ENCODE results near the gene PRR5.
"Not testable (repeated sequence)": the region's sequence is repeated elsewhere in the genome, so short reads cannot be mapped to it uniquely, and the experiment has no call there.

Gene PRR5

DNA sequence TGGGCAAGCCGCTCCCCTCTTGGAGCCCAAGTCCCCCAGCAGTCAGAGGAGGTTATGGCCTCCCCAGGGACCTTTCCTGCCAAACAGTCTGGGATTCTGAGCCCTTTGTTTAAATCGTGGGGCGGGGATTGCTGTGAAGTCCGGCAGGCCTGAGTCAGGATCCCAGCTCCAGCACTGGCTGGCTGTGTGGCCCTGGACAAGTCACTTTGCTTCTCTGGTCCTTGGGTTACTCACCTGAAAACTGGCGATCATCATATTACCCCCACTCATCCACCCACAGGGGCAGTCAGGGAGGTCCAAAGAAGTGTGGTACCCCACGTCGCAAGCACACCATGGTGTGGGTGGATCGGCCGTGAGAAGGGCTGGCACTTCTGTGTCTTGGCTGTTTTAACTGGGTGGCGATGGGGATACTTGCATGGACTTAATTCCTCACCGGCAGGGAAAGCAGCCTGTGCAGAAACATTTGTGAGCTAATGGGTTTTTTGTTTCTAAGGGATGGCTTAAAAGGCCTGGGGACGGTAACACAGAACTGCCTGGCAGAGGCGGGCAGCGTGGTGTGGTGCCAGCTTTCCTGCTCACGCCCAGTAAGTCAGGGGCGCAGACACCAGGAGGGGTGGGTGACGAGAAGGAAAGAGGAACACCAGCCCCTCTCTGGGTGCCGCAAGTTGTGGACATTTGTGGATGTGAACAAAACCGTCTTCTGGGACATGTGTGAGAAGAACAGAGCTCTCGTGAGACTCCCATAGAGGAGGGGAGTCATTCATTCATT is 31.6 kb upstream of the PRR5 start:
- H3K4me3 ChIP-seq (ENCODE audit: low read depth, low read length), result no peak overlapping the region
- no peak for DNase-seq (ENCODE audit: low read depth)

DNA sequence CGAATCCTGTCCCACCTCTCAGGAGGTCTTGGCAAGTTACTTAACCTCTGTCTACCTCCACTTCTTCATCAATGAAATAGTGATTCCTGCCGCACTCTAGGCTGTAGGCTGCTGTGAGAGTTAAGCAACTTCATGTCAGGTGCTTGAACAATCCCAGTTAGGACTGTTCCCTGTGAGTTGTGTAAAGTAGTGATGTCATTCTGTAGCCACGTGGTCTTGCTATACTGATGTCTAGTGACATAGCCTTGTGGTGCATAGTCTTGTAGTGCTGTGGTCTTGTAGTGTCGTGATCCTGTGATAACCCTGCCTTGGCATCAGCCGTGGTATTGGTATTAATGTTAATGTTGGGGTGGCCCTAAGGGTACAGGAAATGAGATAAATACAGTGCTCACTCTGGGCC is 30.3 kb upstream of the PRR5 start:
- no peak for DNase-seq (ENCODE audit: low read depth)
- H3K4me3 ChIP-seq (ENCODE audit: low read depth, low read length), result no peak overlapping the region

DNA sequence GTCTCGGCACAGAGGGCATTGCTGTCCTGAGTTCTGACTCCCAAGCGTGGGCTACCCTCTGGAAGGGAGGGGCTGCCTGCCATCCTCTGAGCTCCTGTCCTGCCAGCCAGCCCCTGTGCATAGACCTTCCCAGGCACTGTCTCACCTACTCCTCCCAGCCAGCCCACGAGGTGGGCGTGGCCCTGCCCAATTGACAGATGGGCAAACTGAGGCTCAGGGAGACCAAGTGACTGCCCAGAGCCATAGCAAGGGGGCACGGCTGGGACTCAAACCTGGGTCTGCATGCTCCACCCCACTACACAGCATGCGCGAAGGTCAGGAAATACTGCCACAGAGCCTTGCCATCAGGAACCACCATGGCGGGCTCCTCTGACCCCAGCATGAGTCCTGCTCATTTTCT is 29.4 kb upstream of the PRR5 start:
- DNase-seq (ENCODE audit: low read depth), result no peak
- H3K4me3 ChIP-seq (ENCODE audit: low read depth, low read length), result no peak overlapping the region

- no peak for DNase-seq (ENCODE audit: low read depth)
- no peak overlapping the region for H3K4me3 ChIP-seq (ENCODE audit: low read depth, low read length)
These were observed 28.6 kb upstream of the PRR5 start for GRCh38 chr22:44673406-44673805.

DNA sequence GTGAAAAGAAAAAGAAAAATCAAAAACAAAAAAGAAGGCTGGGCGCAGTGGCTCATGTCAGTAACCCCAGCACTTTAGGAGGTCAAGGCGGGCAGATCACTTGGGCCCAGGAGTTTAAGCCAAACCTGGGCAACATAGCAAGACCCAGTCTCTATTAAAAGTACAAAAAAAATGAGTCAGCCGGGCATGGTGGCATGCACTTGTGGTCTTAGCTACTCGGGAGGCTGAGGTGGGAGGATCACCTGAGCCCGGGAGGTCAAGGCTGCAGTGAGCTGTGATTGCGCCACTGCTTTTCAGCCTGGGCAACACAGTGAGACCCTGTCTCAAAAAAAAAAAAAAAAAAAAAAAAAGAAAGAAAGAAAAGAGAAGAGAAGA is 26.0 kb upstream of the PRR5 start:
- not testable (repeated sequence) for H3K4me3 ChIP-seq (ENCODE audit: low read depth, low read length); DNase-seq (ENCODE audit: low read depth)

GRCh38 chr22:44676441-44677352 is 25.3 kb upstream of the PRR5 start:
- DNase-seq (ENCODE audit: low read depth), result no peak
- H3K4me3 ChIP-seq (ENCODE audit: low read depth, low read length), result no peak overlapping the region

DNA sequence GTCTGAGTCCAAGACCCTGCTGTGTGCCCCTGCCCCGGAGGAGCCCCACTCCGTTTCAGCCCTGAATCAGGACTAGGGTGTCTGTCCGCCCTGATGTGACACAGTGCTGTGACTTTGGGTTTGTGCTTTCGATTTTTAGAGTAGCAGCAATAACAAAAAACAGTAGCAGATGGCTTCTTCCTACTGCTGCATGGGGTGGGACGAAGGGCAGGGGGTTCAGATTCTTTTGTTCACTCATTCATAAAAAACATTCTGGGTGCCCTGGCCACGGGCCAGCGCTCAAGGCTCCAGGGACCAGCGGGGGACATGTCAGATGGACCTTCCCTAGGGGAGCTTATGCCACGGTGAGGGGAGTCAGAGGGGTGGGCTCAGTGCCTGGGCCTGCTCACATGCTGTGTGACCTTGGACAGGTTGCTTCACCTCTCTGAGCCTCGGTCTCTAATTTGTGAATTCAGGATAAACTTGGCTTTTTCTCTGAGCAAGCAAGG is 24.6 kb upstream of the PRR5 start:
- DNase-seq (ENCODE audit: low read depth), result no peak
- H3K4me3 ChIP-seq (ENCODE audit: low read depth, low read length), result no peak overlapping the region

DNA sequence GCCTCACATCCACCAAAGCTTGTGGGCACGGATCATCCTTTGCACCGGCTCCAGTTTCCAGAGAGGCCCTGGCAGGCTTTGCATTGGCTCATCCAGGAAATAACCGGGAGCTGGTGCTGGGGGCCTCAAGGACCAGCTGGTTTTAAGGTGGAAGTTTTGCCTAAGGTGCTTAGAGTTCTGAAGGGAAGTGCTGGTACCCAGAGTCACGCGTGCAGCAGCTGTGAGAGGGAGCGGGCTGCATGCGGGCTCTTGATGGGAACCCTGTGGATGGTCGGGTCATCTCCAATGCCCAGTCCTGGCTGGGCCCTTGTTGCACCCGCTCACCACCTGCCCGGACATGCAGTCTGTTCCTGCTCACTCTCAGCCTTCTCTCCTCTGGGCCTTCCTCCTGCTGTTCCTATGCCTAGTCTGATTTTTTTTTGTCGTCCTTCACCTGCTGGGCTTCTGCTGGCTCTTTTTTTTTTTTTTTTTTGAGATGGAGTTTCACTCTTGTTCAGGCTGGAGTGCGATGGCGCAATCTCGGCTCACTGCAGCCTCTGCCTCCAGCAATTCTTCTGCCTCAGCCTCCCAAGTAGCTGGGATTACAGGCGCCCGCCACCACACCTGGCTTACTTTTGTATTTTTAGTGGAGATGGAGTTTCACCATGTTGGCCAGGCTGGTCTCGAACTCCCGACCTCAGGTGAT is 24.0 kb upstream of the PRR5 start:
- no peak for DNase-seq (ENCODE audit: low read depth)
- no peak overlapping the region for H3K4me3 ChIP-seq (ENCODE audit: low read depth, low read length)

GRCh38 chr22:44678556-44679305 is 23.3 kb upstream of the PRR5 start:
- no peak for DNase-seq (ENCODE audit: low read depth)

DNA sequence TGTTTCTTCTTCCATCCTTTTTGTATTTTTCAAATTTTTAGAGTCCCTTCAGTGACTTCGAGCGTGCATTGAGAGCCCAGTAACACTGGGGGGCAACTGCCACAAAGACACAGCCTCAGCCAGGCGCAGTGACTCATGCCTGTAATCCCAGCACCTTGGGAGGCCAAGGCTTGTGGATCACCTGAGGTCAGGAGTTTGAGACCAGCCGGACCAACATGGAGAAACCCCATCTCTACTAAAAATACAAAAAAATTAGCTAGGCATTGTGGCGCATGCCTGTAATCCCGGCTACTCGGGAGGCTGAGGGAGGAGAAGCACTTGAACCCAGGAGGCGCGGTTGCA is 22.7 kb upstream of the PRR5 start:
- not testable (repeated sequence) for DNase-seq (ENCODE audit: low read depth); H3K4me3 ChIP-seq (ENCODE audit: low read depth, low read length)

More at GRCh38 chr22:44678556-44679305, 23.3 kb upstream of the PRR5 start:
- H3K4me3 ChIP-seq (ENCODE audit: low read depth, low read length), result no peak overlapping the region

GRCh38 chr22:44680058-44680457 is 21.9 kb upstream of the PRR5 start:
- no peak for DNase-seq (ENCODE audit: low read depth)
- H3K4me3 ChIP-seq (ENCODE audit: low read depth, low read length), result no peak overlapping the region

DNA sequence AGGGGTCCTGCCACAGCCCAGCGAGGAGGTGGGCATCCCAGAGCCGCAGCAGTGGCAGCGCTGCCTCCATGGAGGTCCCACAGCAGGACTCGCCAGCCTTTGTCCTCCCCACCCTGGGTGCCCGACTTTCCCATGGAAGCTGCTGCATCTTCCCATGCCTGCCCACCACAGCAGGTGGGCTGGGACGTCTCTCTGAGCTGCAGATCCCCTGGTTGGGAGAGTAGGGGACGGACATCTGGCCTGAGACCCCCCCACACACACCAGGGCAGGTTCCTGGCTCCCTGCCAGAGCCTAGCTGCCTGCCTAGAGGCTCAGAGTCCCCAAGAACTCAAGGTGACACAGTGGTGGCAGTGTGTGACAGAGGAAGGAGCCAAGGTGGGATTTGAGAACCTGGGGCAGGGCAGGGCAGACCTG is 21.5 kb upstream of the PRR5 start:
- no peak overlapping the region for H3K4me3 ChIP-seq (ENCODE audit: low read depth, low read length)
- no peak for DNase-seq (ENCODE audit: low read depth)

DNA sequence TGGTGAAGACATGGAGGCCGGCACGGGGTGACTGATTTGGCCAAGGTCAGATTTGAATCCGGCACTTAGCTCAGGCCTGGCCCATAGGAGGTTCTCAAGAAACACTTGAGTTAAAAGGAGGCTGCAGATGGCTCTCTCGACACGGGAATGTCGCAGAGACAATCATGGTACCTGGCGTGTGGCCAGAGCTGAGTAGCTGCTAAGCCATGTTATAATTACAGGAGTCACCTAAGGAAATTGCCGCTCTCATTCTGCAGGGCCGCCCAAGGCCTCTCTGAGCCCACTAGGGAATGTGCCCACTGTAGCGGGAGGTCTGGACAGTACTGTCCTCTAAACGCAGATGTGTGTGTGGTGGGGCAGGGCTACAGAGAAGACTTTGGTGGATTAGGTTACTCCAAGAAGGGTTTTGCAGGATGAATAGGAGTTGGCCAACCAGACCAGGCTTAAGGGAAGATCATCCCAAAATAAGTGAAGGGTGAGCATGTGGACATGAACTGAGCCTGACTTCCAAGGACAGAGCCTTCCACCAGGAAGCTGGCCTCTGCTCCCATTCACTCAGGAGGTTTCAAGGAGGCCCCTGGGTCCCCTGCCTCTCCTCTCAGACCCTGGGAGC is 19.3 kb upstream of the PRR5 start:
- no peak overlapping the region for H3K4me3 ChIP-seq (ENCODE audit: low read depth, low read length)
- no peak for DNase-seq (ENCODE audit: low read depth)

DNA sequence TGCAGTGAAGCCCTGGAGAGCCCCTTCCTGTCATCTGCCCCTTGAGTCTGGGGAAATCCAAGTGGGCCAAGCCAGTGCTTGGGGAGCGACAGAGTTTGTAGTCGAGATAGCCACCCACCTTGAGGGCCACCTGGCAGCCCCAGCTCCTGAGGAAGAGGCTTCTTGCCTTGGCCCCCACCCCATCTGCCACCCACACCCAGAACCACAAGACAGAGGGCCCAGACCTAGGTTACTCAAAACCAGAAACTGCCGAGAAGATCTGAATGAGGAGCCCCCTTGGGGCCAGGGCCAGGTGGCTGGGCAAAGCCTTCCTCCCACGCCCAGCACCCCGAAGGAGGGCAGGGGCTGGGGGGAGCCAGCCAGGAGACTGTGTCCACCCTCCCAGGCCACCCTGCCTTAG is 18.8 kb upstream of the PRR5 start:
- DNase-seq (ENCODE audit: low read depth), result no peak
- H3K4me3 ChIP-seq (ENCODE audit: low read depth, low read length), result no peak overlapping the region

GRCh38 chr22:44683881-44684280 is 18.1 kb upstream of the PRR5 start:
- no peak overlapping the region for H3K4me3 ChIP-seq (ENCODE audit: low read depth, low read length)
- no peak for DNase-seq (ENCODE audit: low read depth)

DNA sequence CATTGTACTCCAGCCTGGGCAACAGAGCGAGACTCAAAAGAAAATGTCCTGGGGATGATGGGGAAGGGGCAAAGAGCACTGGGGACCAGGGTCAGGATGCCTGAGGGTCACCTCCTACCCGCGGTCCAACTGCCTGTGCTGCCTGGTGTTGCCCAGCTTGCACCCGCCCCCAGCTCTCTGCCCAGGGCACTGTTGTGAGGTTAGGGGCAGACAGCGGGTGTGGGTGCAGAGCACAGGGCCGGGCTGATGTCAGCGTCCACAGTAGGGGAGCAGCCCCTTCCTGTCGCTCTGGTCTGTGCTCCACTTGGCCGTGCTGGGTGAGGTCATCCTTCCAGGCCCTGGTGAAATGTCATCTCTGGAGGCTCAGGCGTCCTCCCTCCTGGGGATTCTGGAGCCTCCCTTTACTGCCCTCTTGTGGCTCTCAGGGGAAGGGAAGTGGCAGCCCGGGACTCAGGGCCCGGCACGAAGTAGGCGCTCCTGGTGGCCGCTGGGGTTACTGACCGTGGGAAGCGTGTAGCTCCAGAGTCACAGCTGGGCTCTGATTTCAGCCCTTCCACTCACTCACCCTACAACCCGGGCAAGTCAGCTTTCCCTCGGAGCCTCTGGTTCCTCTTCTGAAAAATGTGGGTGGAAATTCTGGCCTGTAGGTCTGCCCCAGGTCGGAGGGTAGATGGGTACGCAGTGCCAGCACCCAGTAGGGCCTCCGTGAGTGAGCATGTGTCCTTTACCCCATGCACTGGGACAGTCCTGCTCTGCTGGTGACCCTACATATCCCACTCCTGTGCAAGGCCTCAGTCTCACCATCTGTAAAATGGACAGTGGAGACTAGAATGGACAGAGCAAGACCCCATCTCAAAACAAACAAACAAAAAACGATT is 17.3 kb upstream of the PRR5 start:
- H3K4me3 ChIP-seq (ENCODE audit: low read depth, low read length), result no peak overlapping the region
- DNase-seq (ENCODE audit: low read depth), result no peak

DNA sequence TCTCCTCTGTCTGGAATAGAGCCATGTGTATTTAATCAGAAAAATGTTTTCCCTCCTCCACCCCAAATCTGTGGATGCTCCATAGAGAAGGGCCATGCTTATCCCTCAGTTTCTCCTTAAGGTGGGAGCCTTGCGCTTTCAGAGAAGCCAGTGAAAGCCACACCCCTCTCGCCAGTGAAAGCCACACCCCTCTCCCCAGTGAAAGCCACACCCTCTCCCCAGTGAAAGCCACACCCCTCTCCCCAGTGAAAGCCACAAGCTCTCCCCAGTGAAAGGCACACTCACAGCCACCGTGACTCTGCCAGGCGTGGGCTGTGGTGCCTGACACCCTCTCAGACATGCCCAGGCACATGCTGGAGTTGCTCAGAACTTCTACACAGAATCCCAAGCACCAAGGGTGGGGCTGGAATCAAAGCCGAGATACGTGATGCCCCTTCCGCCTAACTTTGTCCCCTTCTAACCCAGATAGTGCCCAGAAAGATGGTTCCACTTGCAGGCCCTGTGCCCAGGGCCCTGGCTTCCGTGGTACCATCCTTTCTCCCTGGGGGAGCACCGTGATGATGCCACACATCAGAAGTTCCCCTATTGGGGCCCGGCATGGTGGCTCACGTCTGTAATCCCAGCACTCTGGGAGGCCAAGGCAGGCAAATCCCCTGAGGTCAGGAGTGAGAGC is 16.5 kb upstream of the PRR5 start:
- no peak overlapping the region for H3K4me3 ChIP-seq (ENCODE audit: low read depth, low read length)

More for the DNA sequence above, 16.5 kb upstream of the PRR5 start:
- DNase-seq (ENCODE audit: low read depth), result no peak
